A673 (cell line): ENCODE data around the gene NECTIN1. TPM values are rescaled to one million over a fixed set of nuclear protein-coding genes. Genes with fewer than 3 reads are reported as not detected.

ENCODE experiments used
- BruUV-seq: library from RNA; stranded (reverse); fragments of 400-500 nt; replicated peaks from 2 replicates; lab custom pipeline; 2021; lab: Mats Ljungman, UMichigan
- CTCF ChIA-PET: fragments of 300-600 bp; sonication (Branson Sonifier 250); formaldehyde crosslinking; loops from one replicate; lab custom pipeline; 2022; ENCODE audit warnings: antibody characterized with exemption; lab: Charles Lee
- POLR2A ChIA-PET: fragments of 300-600 bp; sonication (Branson Sonifier 250); formaldehyde crosslinking; loops from one replicate; lab custom pipeline; 2022; ENCODE audit warnings: antibody characterized with exemption; ENCODE audit not compliant: low non-redundant PET; lab: Charles Lee
- DNase-seq: peaks from one replicate; pipeline ENCODE4 v3.0.0-alpha.2; 2015; ENCODE audit warnings: low spot score
- H3K27ac ChIP-seq: fragments of 200-600 bp; sonication (generic); 2 replicates; pipeline ENCODE4 v1.5.1; 2016; ENCODE audit warnings: mixed run types, low read depth, mild to moderate bottlenecking, mixed read lengths, antibody characterized with exemption, low read length; ENCODE audit not compliant: poor library complexity, severe bottlenecking
- H3K27me3 ChIP-seq: fragments of 200-600 bp; sonication (generic); replicated peaks from 2 replicates; pipeline ENCODE4 v1.6.1; 2017; ENCODE audit warnings: mixed run types, low read depth, mild to moderate bottlenecking, mixed read lengths, antibody characterized with exemption, low read length; ENCODE audit not compliant: insufficient read depth, poor library complexity
- H3K36me3 ChIP-seq: fragments of 200-600 bp; sonication (generic); 2 replicates; pipeline ENCODE4 v1.6.1; 2016; ENCODE audit warnings: mixed run types, mild to moderate bottlenecking, mixed read lengths, antibody characterized with exemption, low read length; ENCODE audit not compliant: insufficient read depth, poor library complexity, severe bottlenecking
- H3K4me1 ChIP-seq: fragments of 200-600 bp; sonication (generic); 2 replicates; pipeline ENCODE4 v1.6.1; 2017; ENCODE audit warnings: mixed run types, mild to moderate bottlenecking, mixed read lengths, antibody characterized with exemption, low read length; ENCODE audit not compliant: insufficient read depth, poor library complexity, severe bottlenecking
- H3K4me3 ChIP-seq: fragments of 200-600 bp; sonication (generic); 2 replicates; pipeline ENCODE4 v1.5.1; 2016; ENCODE audit warnings: low read depth, mixed run types, mild to moderate bottlenecking, mixed read lengths, low read length; ENCODE audit not compliant: poor library complexity, severe bottlenecking
- H3K9me3 ChIP-seq: fragments of 200-600 bp; sonication (generic); 2 replicates; pipeline ENCODE4 v1.6.1; 2016; ENCODE audit warnings: mixed run types, low read depth, mild to moderate bottlenecking, mixed read lengths, antibody characterized with exemption, low read length; ENCODE audit not compliant: poor library complexity, severe bottlenecking
- CTCF ChIP-seq: fragments of 300-800, 200-600 bp; sonication (generic); conservative IDR thresholded peaks from 2 replicates; pipeline ENCODE4 v1.5.1; 2017; ENCODE audit warnings: low read depth, mild to moderate bottlenecking, antibody characterized with exemption, low read length, moderate library complexity, mixed read lengths
- EZH2 ChIP-seq: fragments of 200-600 bp; sonication (generic); IDR thresholded peaks from 2 replicates; pipeline ENCODE4 v1.6.1; 2017; ENCODE audit warnings: borderline replicate concordance, low read depth, mild to moderate bottlenecking, mixed read lengths, antibody characterized with exemption, low read length; ENCODE audit not compliant: poor library complexity, severe bottlenecking
- intact Hi-C: fragments of 100-400 bp; cut with micrococcal nuclease; formaldehyde crosslinking; loops from one replicate; pipeline ENCODE4 v1.10.0; 2022; ENCODE audit not compliant: unreplicated experiment
- total RNA-seq: library from RNA; stranded (reverse); gene quantifications from 2 replicates; pipeline ENCODE4 v1.2.3, GENCODE V29; 2021

The NECTIN1 gene
- total RNA-seq, 1 experiment from 2014 or later, result 10.1 TPM

DNA sequence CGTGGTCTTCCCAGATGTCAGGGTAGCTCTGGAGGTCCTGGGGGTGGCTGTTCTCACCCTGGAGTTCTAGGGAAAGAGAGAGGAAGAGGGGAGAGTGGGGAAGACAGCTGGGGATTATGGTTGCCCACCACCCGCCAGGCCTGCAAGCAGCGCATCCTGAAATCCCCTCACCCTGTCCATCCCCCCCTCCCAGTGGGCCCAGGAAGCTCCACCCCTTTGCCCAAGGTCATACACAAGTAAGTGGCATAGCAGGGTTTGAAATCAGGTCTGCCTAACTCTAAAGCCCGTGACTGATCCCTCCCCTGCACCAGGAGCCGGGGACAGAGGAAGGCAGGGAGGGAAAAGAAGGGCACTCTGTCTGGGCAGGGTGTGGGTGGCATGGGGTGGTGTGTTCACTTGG is 105.3 kb downstream of the NECTIN1 start:
- POLR2A ChIA-PET, result no interaction called here
- no TSS peak for BruUV-seq
- TF ChIP-seq CTCF (no peak), EZH2 (no peak)

DNA sequence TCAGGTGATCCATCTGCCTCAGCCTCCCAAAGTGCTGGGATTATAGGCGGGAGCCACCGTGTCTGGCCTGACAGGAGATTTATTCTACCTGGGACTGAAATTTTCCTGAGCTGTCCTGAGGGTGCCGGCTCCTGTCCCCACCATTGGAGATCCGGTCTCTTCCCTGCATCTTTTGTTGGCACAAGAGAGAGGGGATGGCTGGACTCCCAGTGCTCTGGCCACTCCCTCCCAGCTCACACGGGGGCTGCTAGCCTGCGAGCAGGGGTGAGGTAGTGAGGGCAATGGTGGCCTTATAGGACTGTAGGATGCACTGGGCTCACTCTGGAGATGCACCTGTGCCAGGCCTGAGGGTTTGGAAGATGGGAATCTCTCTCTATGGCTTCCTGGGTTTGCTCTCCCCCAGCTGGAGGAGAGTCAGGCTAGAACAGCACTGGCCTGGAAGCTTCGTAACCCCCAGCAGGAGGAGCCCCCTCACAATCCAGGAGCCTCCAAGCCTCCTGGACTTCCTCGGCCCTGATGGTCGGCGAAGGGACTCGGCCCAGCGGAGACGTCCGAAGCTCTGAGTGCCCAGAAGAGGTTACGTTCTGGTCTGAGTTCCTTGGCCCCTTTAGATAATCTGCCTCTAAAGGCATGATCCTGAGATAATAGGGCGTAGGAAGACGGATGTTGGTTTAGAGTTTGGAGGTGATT is 106.4 kb downstream of the NECTIN1 start:
- no peaks in the 10 kb centered on the region for H3K27me3 ChIP-seq
- H3K9me3 ChIP-seq, result no peaks in the 10 kb centered on the region
- H3K36me3 ChIP-seq, result no peaks in the 10 kb centered on the region
- TF ChIP-seq EZH2 (no peak), CTCF (no peak)
- peaks cover 6% of the 10 kb centered on the region for H3K4me1 ChIP-seq
- POLR2A ChIA-PET, result no interaction called here
- CTCF ChIA-PET, result interaction anchor here (0.6 kb wide), 1 partner anchor 29 kb away, joined by 3 read pairs; no protein-coding TSS in a partner anchor
- intact Hi-C loops, result no loop called here
- DNase-seq, result no peak
- no peak overlapping the region for H3K4me3 ChIP-seq
- no peak overlapping the region for H3K27ac ChIP-seq
- no TSS peak for BruUV-seq

More for the DNA sequence above, 105.3 kb downstream of the NECTIN1 start:
- CTCF ChIA-PET, result no interaction called here
- no peaks in the 10 kb centered on the region for H3K27me3 ChIP-seq
- no peaks in the 10 kb centered on the region for H3K36me3 ChIP-seq
- H3K9me3 ChIP-seq, result no peaks in the 10 kb centered on the region
- H3K4me1 ChIP-seq, result peaks cover 6% of the 10 kb centered on the region
- no peak for DNase-seq
- no peak overlapping the region for H3K4me3 ChIP-seq
- intact Hi-C loops, result no loop called here
- no peak overlapping the region for H3K27ac ChIP-seq

DNA sequence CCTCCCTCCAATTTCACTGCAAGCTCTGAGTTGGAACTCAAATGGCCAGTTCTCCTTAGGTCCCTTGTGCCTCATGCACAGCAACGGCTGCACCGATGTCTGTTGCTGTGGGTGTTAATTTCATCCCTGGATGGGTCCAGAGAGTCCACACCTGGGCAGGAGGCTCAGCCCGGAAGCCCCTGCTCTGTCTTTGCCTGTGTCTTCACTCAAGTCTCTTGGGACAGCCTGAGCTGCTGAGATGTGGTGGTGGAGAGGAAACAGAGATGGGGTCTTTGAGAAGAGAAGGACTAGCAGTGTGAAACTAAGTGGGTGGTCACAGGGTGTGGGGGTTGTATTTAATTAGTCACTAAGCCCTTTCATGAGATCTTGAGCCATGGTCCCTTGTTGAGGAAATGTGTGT is 109.3 kb downstream of the NECTIN1 start:
- no TSS peak for BruUV-seq
- ChIA-PET CTCF (no interaction called here), POLR2A (no interaction called here)
- Histone ChIP-seq H3K9me3 (no peaks in the 10 kb centered on the region), H3K36me3 (no peaks in the 10 kb centered on the region), H3K4me3 (no peak overlapping the region), H3K27me3 (no peaks in the 10 kb centered on the region), H3K4me1 (peaks cover 7% of the 10 kb centered on the region), H3K27ac (no peak overlapping the region)
- intact Hi-C loops, result no loop called here
- TF ChIP-seq EZH2, result no peak
- no peak for TF ChIP-seq CTCF
- no peak for DNase-seq
